NCI-H1105 treated with DMSO at 0.1 percent for 48 hours (cell line): ENCODE data around the gene POU3F2.

ENCODE experiments used
- DNase-seq: peaks from one replicate; lab custom pipeline; 2025; lab: John Stamatoyannopoulos, UW

Gene POU3F2

DNA sequence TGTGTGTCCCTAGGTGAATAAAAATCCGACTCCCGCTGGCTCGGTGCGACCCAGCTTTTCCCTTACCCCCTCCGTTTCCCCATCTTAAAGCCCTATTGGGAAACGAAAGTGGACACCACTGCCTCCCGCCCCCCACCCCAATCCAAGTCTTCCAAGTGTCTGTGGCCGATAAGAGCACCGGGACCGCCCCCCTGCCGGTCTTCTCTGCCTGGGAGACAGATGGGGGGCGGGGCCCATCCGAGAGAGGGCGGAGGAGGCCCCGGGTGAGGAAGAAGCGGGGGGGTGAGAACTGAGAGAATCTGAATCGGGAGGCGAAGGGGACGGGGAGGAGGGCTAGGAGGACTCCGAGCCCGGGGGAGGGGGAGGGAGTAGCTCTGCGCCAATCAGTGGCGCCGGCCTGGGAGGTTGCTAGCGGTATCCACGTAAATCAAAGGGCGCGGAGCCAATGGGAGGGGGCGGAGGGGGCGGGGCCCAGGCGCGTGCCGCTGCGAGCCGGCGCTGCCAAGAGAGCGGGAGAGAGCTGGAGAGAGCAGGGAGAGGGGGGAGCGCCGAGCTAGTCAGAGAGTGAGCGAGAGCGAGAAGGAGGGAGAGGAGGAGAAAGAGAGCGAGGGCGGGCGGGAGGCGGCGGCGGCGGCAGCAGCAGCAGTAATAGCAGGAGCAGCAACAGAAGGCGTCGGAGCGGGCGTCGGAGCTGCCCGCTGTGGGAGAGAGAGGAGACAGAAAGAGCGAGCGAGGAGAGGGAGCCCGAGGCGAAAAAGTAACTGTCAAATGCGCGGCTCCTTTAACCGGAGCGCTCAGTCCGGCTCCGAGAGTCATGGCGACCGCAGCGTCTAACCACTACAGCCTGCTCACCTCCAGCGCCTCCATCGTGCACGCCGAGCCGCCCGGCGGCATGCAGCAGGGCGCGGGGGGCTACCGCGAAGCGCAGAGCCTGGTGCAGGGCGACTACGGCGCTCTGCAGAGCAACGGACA, at the start of gene POU3F2:
TSS of gene POU3F2 (plus strand) at position 515 of the 972 bp plus-strand sequence. CDS start at position 815, 300 bp downstream.
- DNase-seq, result peak; percentile 98

DNA sequence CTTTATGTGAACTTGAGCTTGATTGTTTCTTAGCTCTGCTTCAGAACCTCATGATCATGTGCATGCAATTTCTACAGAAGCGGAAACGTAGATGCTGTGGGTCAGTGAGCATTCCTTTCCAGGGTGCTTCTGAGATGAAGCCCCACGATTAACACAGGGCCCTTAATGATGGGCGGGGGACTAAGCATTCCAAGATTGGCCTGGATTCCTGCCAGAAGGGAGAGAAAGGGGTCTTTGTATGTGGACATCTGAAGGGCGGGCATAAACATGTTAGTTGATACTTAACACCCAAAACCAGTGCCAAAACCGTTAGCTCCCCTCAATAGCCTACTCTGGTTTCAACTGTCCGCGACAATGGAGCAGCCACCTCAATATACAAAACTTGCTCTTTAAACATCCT, 46.9 kb upstream of the POU3F2 start:
- peak; percentile 98 for DNase-seq

DNA sequence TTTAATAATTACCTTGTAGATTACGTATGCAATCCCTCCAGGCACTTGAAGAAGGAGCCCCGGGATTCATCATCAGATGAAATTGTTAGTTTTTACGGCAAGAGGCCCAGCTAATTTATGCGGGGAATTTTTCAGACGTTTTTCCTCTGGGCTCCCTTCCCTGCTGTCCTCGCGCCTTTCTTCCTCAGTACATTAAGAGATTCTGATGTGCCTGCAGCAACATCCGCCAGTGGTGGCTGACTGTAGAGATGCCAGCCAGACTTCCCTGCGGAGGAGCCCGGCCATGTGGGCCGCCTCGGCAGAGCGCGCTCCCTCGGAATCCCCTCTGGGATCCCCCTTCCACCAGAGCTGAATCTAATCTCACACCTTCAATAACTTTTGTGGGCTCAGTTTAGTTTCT, 46.4 kb upstream of the POU3F2 start:
- DNase-seq, result no peak

DNA sequence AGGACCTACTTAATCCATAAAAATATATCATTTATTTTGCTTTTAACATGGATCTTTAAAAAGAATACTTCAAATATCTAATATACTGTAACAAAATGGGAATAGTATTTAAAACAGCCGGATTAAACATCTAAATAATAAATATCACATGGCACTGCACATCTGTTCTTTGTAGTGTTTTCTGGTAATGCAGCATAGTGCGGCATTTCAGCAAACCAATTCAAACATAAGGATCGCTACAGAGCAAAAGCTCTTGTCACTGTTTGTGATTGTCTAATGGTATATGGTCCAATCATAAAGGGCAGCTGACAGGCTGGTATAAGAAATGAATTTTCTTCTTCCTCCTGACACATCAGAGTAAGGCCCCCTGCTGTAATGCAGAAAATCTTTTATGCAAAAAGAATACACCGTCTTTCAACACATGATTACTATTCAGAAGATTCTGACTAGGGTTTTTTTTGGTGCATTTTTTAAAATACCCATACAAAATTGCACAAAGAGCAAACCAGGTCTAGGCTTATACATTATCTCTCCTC, 40.0 kb upstream of the POU3F2 start:
- no peak for DNase-seq

DNA sequence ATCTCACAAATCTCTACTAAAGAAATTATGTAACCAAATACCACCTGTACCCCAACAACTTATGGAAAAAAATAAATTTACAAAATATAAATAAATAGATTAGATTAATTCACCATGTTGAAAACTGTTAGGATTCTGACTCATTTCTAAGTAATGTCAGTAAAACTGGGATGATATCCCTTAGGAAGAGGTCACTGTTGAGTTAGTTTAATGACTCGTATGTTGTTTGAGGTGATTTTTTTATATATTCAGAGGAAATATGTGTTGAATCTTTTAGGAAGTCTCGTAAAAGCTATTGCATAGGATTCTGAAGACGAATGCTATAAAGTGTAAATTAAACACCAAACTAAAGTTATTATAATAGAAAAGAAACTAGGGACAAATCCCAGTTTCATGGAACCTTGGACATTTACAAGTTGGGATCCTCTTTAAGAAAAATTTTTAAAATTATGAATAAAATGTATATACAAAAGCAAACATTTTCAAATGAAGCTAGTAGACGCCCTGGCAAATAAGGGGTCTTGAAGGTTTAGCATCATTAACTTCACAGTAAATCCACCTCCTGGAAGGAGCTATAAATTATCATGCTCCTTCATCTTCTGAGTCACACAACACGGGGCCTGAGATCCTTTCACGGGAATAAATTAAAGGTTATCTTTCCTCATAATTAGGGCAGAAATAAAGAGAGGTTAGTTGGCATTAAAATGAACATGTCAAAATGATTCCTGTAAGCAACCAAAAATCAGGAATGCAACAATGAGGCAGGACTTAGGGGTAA, 37.0 kb upstream of the POU3F2 start:
- no peak for DNase-seq

DNA sequence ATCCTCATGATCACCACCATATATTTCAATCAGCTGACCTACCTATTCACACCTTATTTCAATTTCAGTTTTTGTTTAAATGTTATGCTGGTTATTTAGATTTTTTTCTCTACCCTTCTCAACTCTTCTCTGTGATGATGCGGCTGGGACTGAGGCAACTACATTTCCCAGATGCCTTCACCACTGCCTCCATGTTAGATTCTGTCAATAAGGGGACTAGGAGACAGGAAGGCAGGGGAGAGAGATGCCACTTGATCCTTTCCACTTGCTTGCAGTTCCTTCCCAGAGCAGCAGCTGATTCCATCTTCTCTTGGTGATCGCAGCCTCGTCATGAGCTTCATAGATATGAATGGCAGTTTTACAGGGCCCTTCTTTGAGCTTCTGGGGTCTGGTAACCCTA, 33.5 kb upstream of the POU3F2 start:
- DNase-seq, result no peak

DNA sequence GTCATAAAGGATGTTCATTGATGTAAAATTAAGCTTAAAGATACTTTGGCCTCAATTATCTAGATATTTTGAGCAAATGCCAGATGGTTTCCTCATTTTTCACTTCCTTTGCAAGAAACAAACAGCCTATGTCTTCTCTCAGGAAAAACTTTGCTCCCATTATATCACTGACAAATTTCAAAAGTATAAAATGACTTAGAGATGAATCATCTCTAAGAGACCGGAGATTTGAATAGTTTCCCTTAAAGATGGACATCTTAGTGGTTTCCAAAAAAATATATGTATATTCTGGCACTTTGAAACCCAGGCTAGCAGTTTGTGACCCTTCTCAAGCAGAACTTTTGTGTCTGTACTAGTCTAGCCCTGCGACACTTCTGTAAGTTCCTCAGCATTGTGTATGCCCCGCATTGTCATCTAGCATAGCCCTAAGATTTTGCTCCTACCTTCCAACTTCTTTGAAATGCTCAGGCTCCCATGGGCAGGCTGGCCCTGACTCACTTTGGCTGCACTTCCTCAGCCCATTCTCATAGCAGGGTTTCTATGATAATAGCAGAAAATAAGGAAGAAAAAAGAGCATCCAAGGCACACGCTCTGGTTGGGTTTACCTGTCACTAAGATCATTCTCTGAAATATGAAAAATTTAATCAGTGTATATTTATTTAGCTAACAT, 25.7 kb upstream of the POU3F2 start:
- no peak for DNase-seq

DNA sequence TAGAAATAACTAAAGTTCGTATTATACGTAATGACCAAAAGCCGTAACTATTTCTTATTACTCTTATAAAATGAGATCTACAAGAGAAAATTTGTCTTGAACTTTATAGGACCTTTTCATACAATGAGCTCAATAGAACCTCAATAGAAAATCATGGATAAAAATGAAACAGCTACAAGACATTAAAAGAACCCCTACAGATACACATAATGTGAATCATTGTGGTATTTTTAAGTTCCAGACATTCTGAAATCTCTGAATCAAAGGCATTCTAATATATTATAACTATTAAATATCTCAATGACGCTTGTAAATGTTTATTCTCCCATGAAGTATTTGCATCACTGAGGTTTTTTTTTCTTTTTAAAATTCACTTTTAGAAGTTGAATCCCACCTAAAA, 22.2 kb upstream of the POU3F2 start:
- DNase-seq, result no peak

DNA sequence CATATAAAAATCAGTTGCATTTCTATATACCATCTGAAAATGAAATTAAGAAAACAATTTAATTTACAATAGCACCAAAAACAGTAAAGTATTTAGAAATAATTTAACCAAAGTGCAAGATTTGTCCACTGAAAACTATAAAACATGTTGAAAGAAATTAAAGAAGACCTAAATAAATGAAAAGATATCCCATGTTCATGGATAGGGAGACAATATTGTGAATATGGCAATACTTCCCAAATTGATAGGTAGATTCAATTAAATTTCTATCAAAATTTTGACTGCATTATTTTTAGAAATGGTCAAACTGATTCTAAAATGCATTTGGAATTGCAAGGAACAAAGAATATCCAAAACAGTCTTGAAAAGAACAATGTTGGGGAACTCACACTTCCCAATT, 17.6 kb upstream of the POU3F2 start:
- DNase-seq, result no peak

DNA sequence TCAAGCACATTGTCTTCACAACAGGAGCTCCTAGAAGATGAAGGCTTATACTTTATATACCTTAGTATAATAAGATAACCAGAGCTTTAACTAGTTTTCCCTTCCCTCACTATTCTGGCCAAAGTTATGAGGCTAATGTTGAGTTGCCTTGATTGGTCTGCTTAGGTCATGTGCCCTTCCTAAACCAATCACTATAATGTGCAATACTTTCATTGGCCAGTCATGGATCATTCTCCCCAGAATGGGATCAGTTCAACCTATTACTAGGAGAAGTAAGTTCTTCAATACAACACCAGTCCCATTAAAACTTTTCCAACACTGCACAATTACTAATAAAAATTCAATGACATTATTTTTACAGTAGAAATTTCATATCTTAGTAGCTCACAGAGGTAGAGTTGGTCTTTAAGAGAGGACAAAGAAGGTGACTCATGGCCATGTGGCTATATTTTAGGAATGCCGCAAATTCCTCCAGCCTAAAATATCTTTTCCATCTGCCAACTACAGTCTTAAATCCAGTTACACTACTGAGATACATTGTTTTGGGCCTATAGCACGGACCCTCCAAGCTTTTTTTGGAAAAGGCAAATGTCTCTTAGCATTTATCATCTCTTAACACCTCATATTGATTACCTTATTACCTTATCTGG, 12.5 kb upstream of the POU3F2 start:
- no peak for DNase-seq

DNA sequence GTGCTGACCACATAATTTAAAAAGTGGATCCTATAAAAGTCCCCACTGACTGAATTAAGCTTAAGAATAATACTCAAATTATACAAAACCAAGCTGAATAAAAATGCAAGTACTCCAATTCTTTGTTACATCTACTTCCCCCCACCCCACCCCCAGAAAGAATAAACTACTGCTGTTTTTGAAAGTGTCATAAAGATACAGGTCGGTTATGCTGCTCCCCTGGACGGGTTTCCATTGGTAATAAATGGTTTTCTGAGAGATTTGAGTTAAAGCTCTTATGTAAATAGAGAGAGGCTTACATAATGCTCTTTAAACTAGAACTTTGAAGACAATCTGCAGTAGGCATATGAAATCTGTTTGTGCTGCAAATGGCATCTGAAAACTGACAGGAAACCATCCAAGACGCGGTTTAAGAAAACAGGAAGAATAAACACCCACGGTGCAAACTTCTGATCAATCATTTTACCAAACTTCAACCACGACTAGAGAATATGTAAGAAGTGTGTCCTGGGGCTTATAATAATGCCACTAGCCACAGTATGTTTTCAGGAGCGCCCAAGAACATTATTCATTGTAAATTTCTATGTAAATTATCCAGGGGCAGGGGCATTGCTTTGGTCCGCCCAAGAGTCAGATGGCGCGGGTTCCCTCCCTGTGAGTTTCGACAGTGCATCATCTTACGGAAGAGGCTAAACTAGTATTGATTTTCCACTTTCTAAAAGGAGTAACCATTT, 10.8 kb upstream of the POU3F2 start:
- DNase-seq, result no peak

DNA sequence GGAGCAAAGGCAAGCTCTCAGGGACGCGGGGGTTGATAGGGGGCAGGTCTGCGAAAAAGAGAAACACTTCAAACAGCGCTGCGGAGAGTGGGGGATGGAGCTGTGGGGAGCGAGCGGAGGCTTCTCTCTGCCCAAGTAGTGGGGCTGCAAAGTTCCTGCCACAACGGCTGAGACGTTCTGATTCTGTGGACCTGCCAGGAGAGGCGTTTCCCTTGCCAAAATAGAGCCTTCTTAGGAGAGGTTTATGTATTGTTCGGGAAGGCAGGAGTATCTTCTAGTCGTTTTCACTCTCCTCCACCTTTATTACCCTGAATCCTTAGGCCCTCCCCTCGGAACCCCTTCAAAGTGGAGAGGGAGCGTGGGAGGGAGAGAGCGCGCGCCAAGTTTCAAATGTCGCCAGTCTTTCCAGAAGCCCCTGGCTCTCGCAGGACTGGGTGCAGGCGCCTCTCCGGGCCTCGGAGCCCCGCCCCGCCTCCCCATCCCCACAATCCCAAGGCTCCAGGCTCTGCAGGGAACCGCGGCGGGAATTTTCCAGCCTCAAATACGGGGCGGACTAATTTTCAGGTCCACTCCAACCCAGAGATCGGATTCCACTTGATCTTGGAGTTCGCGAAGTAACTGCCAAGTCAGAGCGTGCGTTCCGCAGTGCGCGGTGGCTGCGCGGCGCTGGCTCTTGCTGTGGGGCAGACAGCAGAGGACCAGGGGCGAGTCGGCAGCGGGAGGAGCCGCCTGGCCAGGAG, 10.0 kb upstream of the POU3F2 start:
- no peak for DNase-seq

DNA sequence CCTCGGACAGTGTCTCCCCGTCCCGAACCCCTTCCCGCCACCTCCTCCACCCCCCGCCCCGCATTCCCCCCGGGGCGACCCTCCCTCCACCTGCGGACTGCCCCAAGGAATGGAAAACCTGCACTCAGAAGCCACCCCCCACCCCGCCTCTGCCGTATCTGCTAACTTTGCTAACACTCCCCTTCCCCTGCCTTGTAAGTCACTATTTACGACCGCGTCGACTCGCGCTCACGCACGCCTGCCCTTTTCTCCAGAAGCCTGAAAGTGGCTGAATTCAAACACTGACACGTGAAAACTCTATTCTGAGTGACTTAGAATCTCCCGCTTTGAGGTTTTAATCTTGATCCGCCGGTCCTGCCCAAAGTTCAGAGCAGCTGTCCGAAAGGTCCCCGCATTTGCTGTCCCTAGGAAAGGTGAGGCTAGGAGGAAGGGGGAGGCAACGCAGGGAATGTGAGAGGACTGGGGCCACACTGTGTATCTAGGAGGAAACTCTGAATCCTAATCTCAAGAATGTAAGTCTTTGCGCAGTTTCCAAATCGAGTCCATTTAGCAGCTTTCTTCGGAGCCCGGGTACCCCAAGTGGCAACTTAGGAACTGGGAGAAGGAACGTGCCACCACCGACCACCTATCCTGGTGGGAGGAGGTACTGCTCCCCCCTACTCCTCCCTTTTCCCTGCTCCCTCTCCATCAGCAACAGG, 9.3 kb upstream of the POU3F2 start:
- no peak for DNase-seq

DNA sequence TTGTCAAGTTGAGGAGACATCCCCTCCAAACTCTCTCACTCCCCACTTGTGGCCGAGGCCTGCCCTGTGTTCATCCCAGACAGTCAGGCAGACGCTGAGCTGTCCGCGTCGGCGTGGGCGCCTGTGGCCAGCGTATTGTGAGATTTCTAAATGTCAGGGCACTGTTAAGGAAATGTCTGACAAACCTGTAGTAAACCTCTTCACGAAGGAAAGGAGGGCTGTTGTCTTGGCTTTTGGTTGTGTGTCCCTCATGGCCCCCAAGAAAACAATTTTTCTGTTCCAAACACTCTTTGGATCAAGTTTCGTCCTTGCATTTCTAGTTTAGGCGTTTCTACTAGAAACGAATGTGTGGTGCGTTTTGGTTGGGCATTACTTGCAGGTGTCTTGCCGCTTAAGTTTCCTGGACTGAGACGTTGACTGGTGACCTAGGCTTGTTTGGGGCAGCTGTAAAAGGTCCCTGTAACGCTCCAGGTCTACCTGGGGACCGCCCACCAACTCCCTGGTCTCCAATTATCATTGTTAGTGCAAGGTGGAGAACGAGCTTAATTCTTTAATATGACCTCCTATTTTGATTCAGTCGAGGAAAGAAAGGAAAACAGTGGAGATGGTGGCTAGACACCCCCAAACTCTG, 8.7 kb upstream of the POU3F2 start:
- DNase-seq, result no peak

DNA sequence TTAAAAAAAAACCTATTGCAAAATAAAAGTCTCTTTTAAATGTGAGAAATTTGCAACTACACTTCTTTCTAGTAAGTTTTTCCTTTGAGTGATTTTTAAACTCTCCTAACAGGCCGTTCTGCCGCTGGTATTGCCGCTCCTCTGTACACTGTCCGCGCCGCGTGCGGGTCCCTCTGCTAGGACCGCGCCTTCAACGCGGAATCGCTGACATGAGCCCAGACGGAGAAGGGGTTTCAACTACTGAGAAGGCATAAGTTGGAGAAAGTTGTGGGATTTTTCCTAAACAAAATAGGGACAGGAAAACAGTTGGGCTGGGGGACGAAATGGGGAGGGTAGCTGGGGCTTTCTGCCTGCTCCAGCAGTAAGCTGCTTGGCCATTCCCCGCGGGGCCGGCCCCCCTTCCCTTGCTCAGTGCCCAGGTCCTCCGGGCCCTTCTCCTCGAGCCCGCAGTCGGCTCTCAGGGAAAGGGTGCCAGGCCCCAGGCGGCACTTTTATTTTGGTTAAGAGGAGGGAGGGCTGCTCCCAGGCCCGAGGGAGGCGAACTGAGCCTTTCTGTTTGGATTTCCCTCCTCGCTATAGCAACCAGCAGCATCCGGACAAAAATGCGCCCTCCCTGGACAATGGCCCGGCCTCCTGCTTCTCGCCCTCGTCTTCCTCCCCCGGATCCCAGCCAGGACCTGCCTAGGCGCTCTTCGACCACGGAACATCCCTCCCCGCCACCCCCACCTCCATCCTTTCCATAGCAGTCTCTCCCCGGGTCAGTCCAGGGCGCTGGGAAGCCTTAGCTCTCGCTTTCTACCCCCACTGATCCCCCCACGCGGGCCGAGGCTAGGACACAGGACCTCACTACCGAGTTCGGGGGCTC, 6.8 kb upstream of the POU3F2 start:
- DNase-seq, result no peak

DNA sequence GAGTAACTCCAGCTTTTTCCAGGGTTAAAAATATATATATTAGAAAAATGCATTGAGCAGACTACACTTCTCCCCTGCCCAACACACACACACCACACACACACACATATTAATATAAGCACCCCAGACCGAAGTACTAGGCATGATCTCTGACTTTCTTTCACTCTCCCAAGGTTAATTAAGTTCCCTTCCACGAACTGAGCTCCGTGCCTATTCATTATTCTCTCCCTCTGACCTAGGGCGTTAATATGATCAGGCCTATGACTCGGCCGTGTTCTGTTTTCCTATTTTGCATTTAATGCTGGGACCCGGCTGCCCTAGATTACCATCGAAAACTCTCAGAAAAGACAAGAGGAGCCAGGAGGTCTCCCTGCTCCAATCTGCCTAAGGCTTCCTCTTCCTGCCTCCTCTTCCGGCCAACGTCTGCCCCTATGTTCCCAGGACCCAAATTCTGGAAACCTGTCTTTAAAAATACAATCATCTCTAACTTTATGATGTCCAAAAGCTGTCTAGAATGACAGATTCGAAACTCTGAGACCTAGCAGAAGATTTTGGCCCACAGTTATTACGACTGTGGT, 6.1 kb upstream of the POU3F2 start:
- DNase-seq, result no peak

DNA sequence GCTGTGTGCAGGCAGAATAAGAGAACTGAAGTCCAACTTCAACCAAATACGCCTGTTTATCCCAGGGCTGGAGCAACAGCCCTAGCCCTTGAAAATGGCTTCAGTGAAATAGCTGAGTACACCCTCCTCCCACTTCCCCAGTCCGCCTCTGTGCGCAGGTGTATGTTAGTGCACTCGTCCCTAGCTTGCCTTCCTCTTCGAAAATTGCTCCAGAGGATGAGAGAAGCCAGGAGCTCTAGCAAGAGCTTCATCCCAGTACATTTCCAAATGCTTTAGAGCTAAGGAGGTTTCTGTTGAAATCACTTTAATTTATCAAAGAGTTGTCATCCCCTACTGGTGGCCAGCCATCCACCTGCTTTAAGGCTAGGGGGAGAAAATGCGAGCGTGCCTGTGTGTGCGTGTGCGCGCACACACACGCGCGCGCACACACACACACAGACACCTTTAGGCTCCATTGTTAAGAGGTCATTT, 5.4 kb upstream of the POU3F2 start:
- DNase-seq, result peak; percentile 78

DNA sequence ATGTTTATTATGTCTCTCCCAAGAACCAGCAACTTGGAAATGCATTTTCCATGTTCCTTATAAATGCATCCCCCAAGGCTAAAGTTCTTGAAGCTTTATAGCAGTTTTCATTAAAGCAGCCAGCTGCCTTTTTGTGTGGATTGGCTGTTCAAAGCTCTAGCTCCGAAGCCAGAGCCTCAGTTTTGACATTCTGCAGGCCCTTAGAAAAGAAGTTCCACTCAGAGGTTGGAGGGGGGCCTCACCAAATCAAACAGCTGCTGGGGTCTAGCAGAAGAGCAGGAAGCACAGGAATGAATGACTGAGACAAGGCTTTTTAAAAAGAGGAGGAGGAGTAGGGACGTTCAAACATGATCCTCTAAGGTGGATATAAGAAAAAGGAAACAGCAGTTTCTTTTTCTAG, 4.2 kb upstream of the POU3F2 start:
- DNase-seq, result no peak
